Lower leg skin (tissue), 4 donors: ENCODE data around the gene ARHGAP10. TPM values are rescaled to one million over a fixed set of nuclear protein-coding genes. Genes with fewer than 3 reads are reported as not detected.
A peak's percentile ranks its signal among the peaks of the same experiment; 100 is the strongest.

Source experiments
- DNase-seq, 2 donors: peaks; one replicate each; pipeline ENCODE4 v3.0.0-alpha.2; 2019; ENCODE audit warnings: low spot score in 2 of 2
- H3K4me3 ChIP-seq: fragments of 200-600 bp; sonication (generic); 2 replicates; pipeline ENCODE4 v1.5.1; 2017; ENCODE audit warnings: mild to moderate bottlenecking, low read depth; ENCODE audit not compliant: poor library complexity, severe bottlenecking
- CTCF ChIP-seq, 3 donors: fragments of 450-650 bp; IDR thresholded peaks; one replicate each; pipeline ENCODE4 v1.5.1; 2016; ENCODE audit warnings: antibody characterized with exemption in 3 of 3, mild to moderate bottlenecking in 3 of 3, moderate library complexity in 2 of 3
- POLR2A ChIP-seq, 2 donors: fragments of 450-650 bp; IDR thresholded peaks; one replicate each; pipeline ENCODE4 v1.6.1; 2016 to 2017; ENCODE audit warnings: antibody characterized with exemption in 2 of 2, mild to moderate bottlenecking in 1 of 2, moderate library complexity in 1 of 2
- WGBS, 2 donors: methylation state at CpG; one replicate each; pipeline ENCODE4 v1.1.5; 2018; 5-methylcytosine and 5-hydroxymethylcytosine counted together
- intact Hi-C: fragments of 100-400 bp; cut with DNase I; formaldehyde crosslinking; loops from one replicate; pipeline ENCODE4 v1.15.0; 2023; ENCODE audit warnings: low total_unique reads
- total RNA-seq, 4 donors: library from RNA; depleted of rRNA; stranded (reverse); fragments of >200 nt; gene quantifications; one replicate each; pipeline ENCODE4 v1.1.0, GENCODE V29; 2016

Gene ARHGAP10
- total RNA-seq, 4 donors from 2014 or later, result 30.6 to 45.8 (median 37.9) TPM

GRCh38 chr4:147968641-147969040 is 236.8 kb downstream of the ARHGAP10 start:
- no peak for TF ChIP-seq POLR2A (IDR thresholded peaks at IDR 0.05)
- TF ChIP-seq CTCF (IDR thresholded peaks at IDR 0.05), result no peak
- no peak for DNase-seq
- H3K4me3 ChIP-seq, result no peak overlapping the region
- intact Hi-C loops, result no loop called here
- WGBS, 2 donors, result 83 to 88% methylated on average over 5 of the region's 5 CpGs

GRCh38 chr4:147969573-147970385 is 237.9 kb downstream of the ARHGAP10 start:
- 69 to 77% methylated on average over 11 of the region's 11 CpGs for WGBS, 2 donors
- DNase-seq, result no peak
- TF ChIP-seq CTCF (IDR thresholded peaks at IDR 0.05) (no peak), POLR2A (IDR thresholded peaks at IDR 0.05) (no peak)
- no peak overlapping the region for H3K4me3 ChIP-seq
- intact Hi-C loops, result no loop called here

- TF ChIP-seq CTCF (IDR thresholded peaks at IDR 0.05) (no peak), POLR2A (IDR thresholded peaks at IDR 0.05) (no peak)
- no peak for DNase-seq
- no peak overlapping the region for H3K4me3 ChIP-seq
- WGBS, 2 donors, result 93 to 97% methylated on average over 4 of the region's 4 CpGs
- intact Hi-C loops, result no loop called here
Observed at GRCh38 chr4:147971116-147971515, 239.2 kb downstream of the ARHGAP10 start.

- intact Hi-C loops, result no loop called here
- WGBS, 2 donors, result 74% methylated on average over 3 of the region's 3 CpGs
- TF ChIP-seq CTCF (IDR thresholded peaks at IDR 0.05) (no peak), POLR2A (IDR thresholded peaks at IDR 0.05) (no peak)
- H3K4me3 ChIP-seq, result no peak overlapping the region
- peak in 1 of 2 donors; percentile 26 for DNase-seq
Observed at GRCh38 chr4:147975325-147975724, 243.4 kb downstream of the ARHGAP10 start.

GRCh38 chr4:147975933-147976928 is 244.3 kb downstream of the ARHGAP10 start:
- H3K4me3 ChIP-seq, result no peak overlapping the region
- intact Hi-C loops, result no loop called here
- WGBS, 2 donors, result 60 to 65% methylated on average over 2 of the region's 2 CpGs
- DNase-seq, result no peak
- TF ChIP-seq POLR2A (IDR thresholded peaks at IDR 0.05), result no peak
- no peak for TF ChIP-seq CTCF (IDR thresholded peaks at IDR 0.05)
